ENCODE data around the gene DPF3.
A peak's percentile ranks its signal among the peaks of the same experiment; 100 is the strongest.

The DPF3 gene

GRCh38 chr14:72604133-72604532 lies 289.8 kb downstream of the DPF3 start:
- Histone ChIP-seq H3K36me3 (replicated peaks in 1 of 2; ENCODE audit: control insufficient read depth in 2 of 2, insufficient read depth in 2 of 2, low read length in 2 of 2) (no peaks in the 10 kb centered on the region), H2AFZ (ENCODE audit: low read length) (no peak overlapping the region), H3K9me3 (replicated peaks in 1 of 2; ENCODE audit: control insufficient read depth in 2 of 2, insufficient read depth in 1 of 2, low read depth in 1 of 2, low read length in 2 of 2) (no peaks in the 10 kb centered on the region), H3K23ac (ENCODE audit: low read depth, low read length, poor library complexity) (no peak overlapping the region), H3K4me1 (ENCODE audit: control insufficient read depth in 2 of 2, insufficient read depth in 1 of 2, low read depth in 1 of 2, low read length in 2 of 2) (peaks cover 14 to 20% of the 10 kb centered on the region in 2 donors), H2BK15ac (ENCODE audit: low read length) (no peak overlapping the region), H3K27ac (replicated peaks; ENCODE audit: low read length) (no peak overlapping the region), H2BK12ac (ENCODE audit: low read length) (no peak overlapping the region), H3K79me1 (ENCODE audit: low read depth, low read length) (no peaks in the 10 kb centered on the region), H3K4me2 (ENCODE audit: insufficient read depth, low read length, poor library complexity, severe bottlenecking) (no peak overlapping the region), H2BK120ac (ENCODE audit: low read depth, low read length) (no peak overlapping the region), H3K18ac (ENCODE audit: low read length) (no peak overlapping the region), H4K91ac (ENCODE audit: low read depth, low read length, poor library complexity) (no peak overlapping the region), H3K4me3 (ENCODE audit: low read length in 2 of 2) (no peak overlapping the region), H4K8ac (ENCODE audit: low read depth, low read length) (no peak overlapping the region), H2AK5ac (ENCODE audit: low read depth, low read length) (no peak overlapping the region), H3K27me3 (ENCODE audit: control insufficient read depth in 3 of 3, insufficient read depth in 3 of 3, low read depth in 1 of 3, low read length in 3 of 3) (peaks cover 0 to 10% (median 0%) of the 10 kb centered on the region in 3 experiments), H3K14ac (ENCODE audit: low read length) (no peak overlapping the region), H2BK5ac (ENCODE audit: low read length) (no peak overlapping the region), H3K9ac (ENCODE audit: low read depth, low read length, poor library complexity) (no peak overlapping the region), H3K4ac (ENCODE audit: low read length) (no peak overlapping the region)
- no peak for DNase-seq (ENCODE audit: low spot score)
- WGBS, 2 donors (ENCODE audit: extremely low coverage in 2 of 2, insufficient read length in 2 of 2, insufficient replicate concordance in 1 of 2) = no CpG with 5 or more reads among the region's 3 CpGs

- no peaks in the 10 kb centered on the region for H3K9me3 ChIP-seq (replicated peaks in 1 of 2; ENCODE audit: control insufficient read depth in 2 of 2, insufficient read depth in 1 of 2, low read depth in 1 of 2, low read length in 2 of 2)
- H4K91ac ChIP-seq (ENCODE audit: low read depth, low read length, poor library complexity) = no peak overlapping the region
- H2BK5ac ChIP-seq (ENCODE audit: low read length) = no peak overlapping the region
- no peak overlapping the region for H3K27ac ChIP-seq (replicated peaks; ENCODE audit: low read length)
- H3K4ac ChIP-seq (ENCODE audit: low read length) = no peak overlapping the region
- H3K27me3 ChIP-seq (ENCODE audit: control insufficient read depth in 3 of 3, insufficient read depth in 3 of 3, low read depth in 1 of 3, low read length in 3 of 3) = peaks cover 0 to 10% (median 0%) of the 10 kb centered on the region in 3 experiments
- no peak overlapping the region for H3K9ac ChIP-seq (ENCODE audit: low read depth, low read length, poor library complexity)
- no peak overlapping the region for H3K14ac ChIP-seq (ENCODE audit: low read length)
- no peak overlapping the region for H2AFZ ChIP-seq (ENCODE audit: low read length)
- 100% methylated on average over 1 of the region's 4 CpGs; no CpG with 5 or more reads in 1 of the 2 donors for WGBS, 2 donors (ENCODE audit: extremely low coverage in 2 of 2, insufficient read length in 2 of 2, insufficient replicate concordance in 1 of 2)
- no peak overlapping the region for H2BK15ac ChIP-seq (ENCODE audit: low read length)
- no peak overlapping the region for H2AK5ac ChIP-seq (ENCODE audit: low read depth, low read length)
- no peak overlapping the region for H3K4me2 ChIP-seq (ENCODE audit: insufficient read depth, low read length, poor library complexity, severe bottlenecking)
- H3K79me1 ChIP-seq (ENCODE audit: low read depth, low read length) = no peaks in the 10 kb centered on the region
- H3K36me3 ChIP-seq (replicated peaks in 1 of 2; ENCODE audit: control insufficient read depth in 2 of 2, insufficient read depth in 2 of 2, low read length in 2 of 2) = no peaks in the 10 kb centered on the region
- H3K4me1 ChIP-seq (ENCODE audit: control insufficient read depth in 2 of 2, insufficient read depth in 1 of 2, low read depth in 1 of 2, low read length in 2 of 2) = peaks cover 14 to 20% of the 10 kb centered on the region in 2 donors
- no peak overlapping the region for H3K23ac ChIP-seq (ENCODE audit: low read depth, low read length, poor library complexity)
- no peak overlapping the region for H3K4me3 ChIP-seq (ENCODE audit: low read length in 2 of 2)
- no peak overlapping the region for H4K8ac ChIP-seq (ENCODE audit: low read depth, low read length)
- no peak overlapping the region for H2BK12ac ChIP-seq (ENCODE audit: low read length)
- no peak overlapping the region for H3K18ac ChIP-seq (ENCODE audit: low read length)
- H2BK120ac ChIP-seq (ENCODE audit: low read depth, low read length) = no peak overlapping the region
- DNase-seq (ENCODE audit: low spot score) = no peak
These were observed 290.3 kb downstream of the DPF3 start for GRCh38 chr14:72603639-72604038.

GRCh38 chr14:72600551-72601330 lies 293.2 kb downstream of the DPF3 start:
- H3K27me3 ChIP-seq (ENCODE audit: control insufficient read depth in 3 of 3, insufficient read depth in 3 of 3, low read depth in 1 of 3, low read length in 3 of 3) = peaks cover 0 to 10% (median 0%) of the 10 kb centered on the region in 3 experiments
- H2BK12ac ChIP-seq (ENCODE audit: low read length) = no peak overlapping the region
- H3K4me3 ChIP-seq (ENCODE audit: low read length in 2 of 2) = no peak overlapping the region
- no peak overlapping the region for H3K4ac ChIP-seq (ENCODE audit: low read length)
- peak overlapping the region; percentile 91 for H3K18ac ChIP-seq (ENCODE audit: low read length)
- DNase-seq (ENCODE audit: low spot score) = no peak
- peak overlapping the region; percentile 33 for H2BK120ac ChIP-seq (ENCODE audit: low read depth, low read length)
- H3K27ac ChIP-seq (replicated peaks; ENCODE audit: low read length) = no peak overlapping the region
- no CpG with 5 or more reads among the region's 9 CpGs for WGBS, 2 donors (ENCODE audit: extremely low coverage in 2 of 2, insufficient read length in 2 of 2, insufficient replicate concordance in 1 of 2)
- H4K8ac ChIP-seq (ENCODE audit: low read depth, low read length) = no peak overlapping the region
- no peak overlapping the region for H3K4me2 ChIP-seq (ENCODE audit: insufficient read depth, low read length, poor library complexity, severe bottlenecking)
- H3K36me3 ChIP-seq (replicated peaks in 1 of 2; ENCODE audit: control insufficient read depth in 2 of 2, insufficient read depth in 2 of 2, low read length in 2 of 2) = no peaks in the 10 kb centered on the region
- no peak overlapping the region for H3K14ac ChIP-seq (ENCODE audit: low read length)
- peak overlapping the region; percentile 60 for H2AK5ac ChIP-seq (ENCODE audit: low read depth, low read length)
- peak overlapping the region; percentile 53 for H2AFZ ChIP-seq (ENCODE audit: low read length)
- H3K23ac ChIP-seq (ENCODE audit: low read depth, low read length, poor library complexity) = peak overlapping the region; percentile 14
- no peak overlapping the region for H4K91ac ChIP-seq (ENCODE audit: low read depth, low read length, poor library complexity)
- peaks cover 10 to 14% of the 10 kb centered on the region in 2 donors for H3K4me1 ChIP-seq (ENCODE audit: control insufficient read depth in 2 of 2, insufficient read depth in 1 of 2, low read depth in 1 of 2, low read length in 2 of 2)
- no peak overlapping the region for H2BK15ac ChIP-seq (ENCODE audit: low read length)
- no peaks in the 10 kb centered on the region for H3K9me3 ChIP-seq (replicated peaks in 1 of 2; ENCODE audit: control insufficient read depth in 2 of 2, insufficient read depth in 1 of 2, low read depth in 1 of 2, low read length in 2 of 2)
- no peaks in the 10 kb centered on the region for H3K79me1 ChIP-seq (ENCODE audit: low read depth, low read length)
- H3K9ac ChIP-seq (ENCODE audit: low read depth, low read length, poor library complexity) = no peak overlapping the region
- H2BK5ac ChIP-seq (ENCODE audit: low read length) = no peak overlapping the region

- H3K4me1 ChIP-seq (ENCODE audit: control insufficient read depth in 2 of 2, insufficient read depth in 1 of 2, low read depth in 1 of 2, low read length in 2 of 2) = peaks cover 10 to 14% of the 10 kb centered on the region in 2 donors
- no peak for DNase-seq (ENCODE audit: low spot score)
- H2AK5ac ChIP-seq (ENCODE audit: low read depth, low read length) = no peak overlapping the region
- H3K79me1 ChIP-seq (ENCODE audit: low read depth, low read length) = no peaks in the 10 kb centered on the region
- no peak overlapping the region for H3K9ac ChIP-seq (ENCODE audit: low read depth, low read length, poor library complexity)
- H3K14ac ChIP-seq (ENCODE audit: low read length) = no peak overlapping the region
- H3K36me3 ChIP-seq (replicated peaks in 1 of 2; ENCODE audit: control insufficient read depth in 2 of 2, insufficient read depth in 2 of 2, low read length in 2 of 2) = no peaks in the 10 kb centered on the region
- H3K4me2 ChIP-seq (ENCODE audit: insufficient read depth, low read length, poor library complexity, severe bottlenecking) = no peak overlapping the region
- H3K18ac ChIP-seq (ENCODE audit: low read length) = peak overlapping the region; percentile 73
- H3K9me3 ChIP-seq (replicated peaks in 1 of 2; ENCODE audit: control insufficient read depth in 2 of 2, insufficient read depth in 1 of 2, low read depth in 1 of 2, low read length in 2 of 2) = no peaks in the 10 kb centered on the region
- H4K91ac ChIP-seq (ENCODE audit: low read depth, low read length, poor library complexity) = no peak overlapping the region
- H2AFZ ChIP-seq (ENCODE audit: low read length) = peak overlapping the region; percentile 16
- H3K27me3 ChIP-seq (ENCODE audit: control insufficient read depth in 3 of 3, insufficient read depth in 3 of 3, low read depth in 1 of 3, low read length in 3 of 3) = peaks cover 0 to 10% (median 0%) of the 10 kb centered on the region in 3 experiments
- no peak overlapping the region for H3K4ac ChIP-seq (ENCODE audit: low read length)
- no peak overlapping the region for H2BK120ac ChIP-seq (ENCODE audit: low read depth, low read length)
- H2BK12ac ChIP-seq (ENCODE audit: low read length) = no peak overlapping the region
- H3K4me3 ChIP-seq (ENCODE audit: low read length in 2 of 2) = no peak overlapping the region
- no CpG with 5 or more reads among the region's 16 CpGs for WGBS, 2 donors (ENCODE audit: extremely low coverage in 2 of 2, insufficient read length in 2 of 2, insufficient replicate concordance in 1 of 2)
- no peak overlapping the region for H3K27ac ChIP-seq (replicated peaks; ENCODE audit: low read length)
- no peak overlapping the region for H2BK5ac ChIP-seq (ENCODE audit: low read length)
- H4K8ac ChIP-seq (ENCODE audit: low read depth, low read length) = no peak overlapping the region
- no peak overlapping the region for H2BK15ac ChIP-seq (ENCODE audit: low read length)
- H3K23ac ChIP-seq (ENCODE audit: low read depth, low read length, poor library complexity) = no peak overlapping the region
These were observed 294.1 kb downstream of the DPF3 start for GRCh38 chr14:72599579-72600470.

Data from neuronal stem cell (in vitro differentiated cells).